ENCODE measurements around the gene BTG4.

BTG4 gene

GRCh38 chr11:111557425-111558111, 45.4 kb upstream of the BTG4 start:
- Mint-ChIP-seq H3K27ac (no peak overlapping the region), H3K9me3 (peaks cover 3% of the 10 kb centered on the region), H3K4me3 (no peak overlapping the region), H3K4me1 (peaks cover 15% of the 10 kb centered on the region), H3K27me3 (ENCODE audit: low read depth) (no peaks in the 10 kb centered on the region), H3K36me3 (ENCODE audit: low read depth) (peaks cover 10% of the 10 kb centered on the region)
- TF ChIP-seq, protein P1, sequence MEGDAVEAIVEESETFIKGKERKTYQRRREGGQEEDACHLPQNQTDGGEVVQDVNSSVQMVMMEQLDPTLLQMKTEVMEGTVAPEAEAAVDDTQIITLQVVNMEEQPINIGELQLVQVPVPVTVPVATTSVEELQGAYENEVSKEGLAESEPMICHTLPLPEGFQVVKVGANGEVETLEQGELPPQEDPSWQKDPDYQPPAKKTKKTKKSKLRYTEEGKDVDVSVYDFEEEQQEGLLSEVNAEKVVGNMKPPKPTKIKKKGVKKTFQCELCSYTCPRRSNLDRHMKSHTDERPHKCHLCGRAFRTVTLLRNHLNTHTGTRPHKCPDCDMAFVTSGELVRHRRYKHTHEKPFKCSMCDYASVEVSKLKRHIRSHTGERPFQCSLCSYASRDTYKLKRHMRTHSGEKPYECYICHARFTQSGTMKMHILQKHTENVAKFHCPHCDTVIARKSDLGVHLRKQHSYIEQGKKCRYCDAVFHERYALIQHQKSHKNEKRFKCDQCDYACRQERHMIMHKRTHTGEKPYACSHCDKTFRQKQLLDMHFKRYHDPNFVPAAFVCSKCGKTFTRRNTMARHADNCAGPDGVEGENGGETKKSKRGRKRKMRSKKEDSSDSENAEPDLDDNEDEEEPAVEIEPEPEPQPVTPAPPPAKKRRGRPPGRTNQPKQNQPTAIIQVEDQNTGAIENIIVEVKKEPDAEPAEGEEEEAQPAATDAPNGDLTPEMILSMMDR (IDR thresholded peaks at IDR 0.05; ENCODE audit: unreplicated experiment in 3 of 3) = no peak

DNA sequence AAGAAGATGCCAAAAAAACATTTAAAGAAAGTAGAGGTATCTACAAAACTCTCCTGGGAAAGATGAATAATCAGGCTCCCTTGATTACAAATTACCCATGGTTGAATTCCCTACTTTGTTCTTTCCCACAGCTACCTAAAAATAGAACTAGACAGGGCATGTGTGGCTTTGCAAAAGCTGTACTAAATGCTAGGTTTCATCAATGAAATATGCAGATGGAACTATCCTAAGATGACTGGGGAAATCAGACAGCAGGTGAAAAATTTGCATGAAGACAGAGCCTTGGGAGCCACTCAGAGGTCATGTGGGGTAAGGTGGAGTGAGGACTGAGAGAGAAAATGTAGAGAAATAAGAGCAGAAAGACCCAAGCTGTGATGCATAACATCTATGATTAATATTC, 43.1 kb upstream of the BTG4 start:
- Mint-ChIP-seq H3K27ac (no peak overlapping the region), H3K27me3 (ENCODE audit: low read depth) (peaks cover 9% of the 10 kb centered on the region), H3K9me3 (peaks cover 3% of the 10 kb centered on the region), H3K4me1 (peaks cover 6% of the 10 kb centered on the region), H3K4me3 (no peak overlapping the region), H3K36me3 (ENCODE audit: low read depth) (peaks cover 10% of the 10 kb centered on the region)
- TF ChIP-seq, protein P1 (IDR thresholded peaks at IDR 0.05; ENCODE audit: unreplicated experiment in 3 of 3) = no peak

DNA sequence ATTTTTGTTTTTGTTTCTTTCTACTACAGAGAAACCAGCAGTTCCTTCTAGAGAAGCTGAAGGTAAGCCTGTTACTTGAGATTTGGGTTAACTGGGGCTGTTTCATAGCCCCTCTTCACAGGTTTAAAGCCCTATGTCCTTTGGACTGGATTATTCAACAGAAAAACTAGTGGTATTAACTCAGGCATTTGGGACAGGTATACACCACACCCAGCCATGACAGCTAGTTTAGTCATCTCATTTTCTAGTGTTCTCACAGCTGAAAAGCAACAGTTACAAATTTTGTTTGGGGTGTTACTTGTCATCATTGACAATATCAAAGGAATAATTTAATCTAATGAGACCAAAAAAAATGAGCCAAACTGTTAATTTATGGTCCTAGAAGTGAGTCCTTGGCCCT, 42.3 kb upstream of the BTG4 start:
- Mint-ChIP-seq H3K9me3 (peaks cover 3% of the 10 kb centered on the region), H3K27me3 (ENCODE audit: low read depth) (peaks cover 9% of the 10 kb centered on the region), H3K36me3 (ENCODE audit: low read depth) (peaks cover 10% of the 10 kb centered on the region), H3K27ac (no peak overlapping the region), H3K4me1 (peaks cover 5% of the 10 kb centered on the region), H3K4me3 (no peak overlapping the region)
- TF ChIP-seq, protein P1 (IDR thresholded peaks at IDR 0.05; ENCODE audit: unreplicated experiment in 3 of 3) = no peak

GRCh38 chr11:111550258-111550657, 38.1 kb upstream of the BTG4 start:
- no peak overlapping the region for H3K4me3 Mint-ChIP-seq

GRCh38 chr11:111549869-111550203, 37.6 kb upstream of the BTG4 start:
- H3K27ac Mint-ChIP-seq = peak overlapping the region in 1 of 3 experiments; percentile 7
- no peaks in the 10 kb centered on the region for H3K36me3 Mint-ChIP-seq (ENCODE audit: low read depth)
- TF ChIP-seq, protein P1 (IDR thresholded peaks at IDR 0.05; ENCODE audit: unreplicated experiment in 3 of 3) = no peak
- peaks cover 20% of the 10 kb centered on the region for H3K4me1 Mint-ChIP-seq
- no peak overlapping the region for H3K4me3 Mint-ChIP-seq
- peaks cover 12% of the 10 kb centered on the region for H3K27me3 Mint-ChIP-seq (ENCODE audit: low read depth)
- no peaks in the 10 kb centered on the region for H3K9me3 Mint-ChIP-seq

More at GRCh38 chr11:111550258-111550657, 38.1 kb upstream of the BTG4 start:
- TF ChIP-seq, protein P1 (IDR thresholded peaks at IDR 0.05; ENCODE audit: unreplicated experiment in 3 of 3) = no peak
- H3K9me3 Mint-ChIP-seq = peaks cover under 1% of the 10 kb centered on the region
- H3K27ac Mint-ChIP-seq = no peak overlapping the region
- peaks cover 12% of the 10 kb centered on the region for H3K27me3 Mint-ChIP-seq (ENCODE audit: low read depth)
- H3K4me1 Mint-ChIP-seq = peaks cover 20% of the 10 kb centered on the region
- H3K36me3 Mint-ChIP-seq (ENCODE audit: low read depth) = peaks cover 1% of the 10 kb centered on the region

All from nephron (organoid).